HEK293T (cell line): Measurements from ENCODE around the gene ELL.

Source experiments
- BHLHE40 ChIP-seq: fragments of 450-650 bp; IDR thresholded peaks from 2 replicates; pipeline ENCODE4 v1.6.1; 2016; ENCODE audit warnings: mild to moderate bottlenecking, moderate library complexity, borderline replicate concordance
- ELF4 ChIP-seq: fragments of 450-650 bp; IDR thresholded peaks from 2 replicates; pipeline ENCODE4 v1.6.1; 2017; ENCODE audit warnings: antibody characterized with exemption
- FOXK2 ChIP-seq: fragments of 450-650 bp; IDR thresholded peaks from 2 replicates; pipeline ENCODE4 v1.6.1; 2016; ENCODE audit warnings: mild to moderate bottlenecking
- FOXM1 ChIP-seq: fragments of 450-650 bp; IDR thresholded peaks from 2 replicates; pipeline ENCODE4 v1.6.1; 2017; ENCODE audit warnings: mild to moderate bottlenecking, borderline replicate concordance
- HDGF ChIP-seq: fragments of 450-650 bp; IDR thresholded peaks from 2 replicates; pipeline ENCODE4 v1.6.1; 2017; ENCODE audit warnings: antibody characterized with exemption, borderline replicate concordance
- L3MBTL2 ChIP-seq: fragments of 450-650 bp; conservative IDR thresholded peaks from 2 replicates; pipeline ENCODE4 v1.6.1; 2016; ENCODE audit warnings: mild to moderate bottlenecking
- LEF1 ChIP-seq: fragments of 450-650 bp; IDR thresholded peaks from 2 replicates; pipeline ENCODE4 v1.6.1; 2017; ENCODE audit warnings: mild to moderate bottlenecking, borderline replicate concordance
- NFRKB ChIP-seq: fragments of 450-650 bp; IDR thresholded peaks from 2 replicates; pipeline ENCODE4 v1.6.1; 2016; ENCODE audit warnings: mild to moderate bottlenecking, moderate library complexity
- SP1 ChIP-seq: fragments of 450-650 bp; IDR thresholded peaks from 2 replicates; pipeline ENCODE4 v1.6.1; 2017
- SUZ12 ChIP-seq: fragments of 450-650 bp; IDR thresholded peaks from 2 replicates; pipeline ENCODE4 v1.6.1; 2016; ENCODE audit warnings: mild to moderate bottlenecking
- TARDBP ChIP-seq: fragments of 450-650 bp; IDR thresholded peaks from 2 replicates; pipeline ENCODE4 v1.6.1; 2016
- ZNF384 ChIP-seq: fragments of 450-650 bp; IDR thresholded peaks from 2 replicates; pipeline ENCODE4 v1.6.1; 2016
- TF ChIP-seq, protein P1 (sequence below): fragments of 450-650 bp; IDR thresholded peaks from 2 replicates; pipeline ENCODE4 v1.6.1; 2016

DNA sequence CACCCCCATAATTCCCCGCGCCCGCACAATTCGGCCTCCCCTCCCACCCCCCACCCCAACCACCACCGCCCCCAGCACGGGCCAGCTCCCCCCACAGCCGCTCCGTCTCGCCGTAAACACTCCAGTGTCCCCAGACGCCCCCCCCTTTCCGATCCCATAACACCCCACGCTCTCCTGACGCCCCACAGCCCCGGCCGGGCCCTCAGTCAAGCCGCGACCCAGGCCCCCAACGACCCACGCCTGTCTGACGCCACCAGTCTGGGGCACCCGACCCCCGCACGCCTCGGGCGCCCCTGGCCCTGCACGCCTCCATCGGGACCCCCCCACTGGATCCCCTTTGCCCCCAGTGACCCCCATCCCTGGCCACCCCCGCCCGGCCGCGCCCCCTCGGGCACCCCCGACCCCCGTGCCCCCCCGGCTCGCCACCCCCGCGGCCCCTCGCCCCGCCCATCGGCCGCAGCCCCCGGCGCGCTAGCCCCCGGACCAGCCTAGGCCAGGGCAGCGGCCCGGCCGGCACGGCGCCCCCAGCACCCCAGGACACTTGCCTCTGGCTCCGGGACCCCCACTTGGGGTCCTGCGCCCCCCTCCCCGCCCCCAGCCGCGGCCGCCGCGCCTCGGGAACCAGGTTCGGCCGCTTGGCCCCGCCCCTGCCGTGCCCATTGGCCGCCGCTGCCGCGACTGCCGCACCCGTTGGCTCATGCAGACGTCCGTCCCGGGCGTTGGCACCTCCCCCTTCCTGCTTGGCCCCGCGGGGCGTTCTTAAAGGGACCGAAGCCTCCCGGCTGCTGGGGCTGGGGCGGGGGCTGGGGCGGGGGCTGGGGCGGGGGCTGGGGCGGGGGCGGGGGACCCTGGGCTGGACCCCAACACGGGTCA lies 21.3 kb upstream of the ELL start, which contains the start of gene FKBP8:
- TF ChIP-seq SP1 (no peak), SUZ12 (no peak), FOXK2 (no peak), FOXM1 (no peak), ELF4 (no peak), NFRKB (no peak), BHLHE40 (no peak), TARDBP (no peak), HDGF (no peak), ZNF384 (no peak), L3MBTL2 (no peak), LEF1 (no peak)
- TF ChIP-seq, protein P1, sequence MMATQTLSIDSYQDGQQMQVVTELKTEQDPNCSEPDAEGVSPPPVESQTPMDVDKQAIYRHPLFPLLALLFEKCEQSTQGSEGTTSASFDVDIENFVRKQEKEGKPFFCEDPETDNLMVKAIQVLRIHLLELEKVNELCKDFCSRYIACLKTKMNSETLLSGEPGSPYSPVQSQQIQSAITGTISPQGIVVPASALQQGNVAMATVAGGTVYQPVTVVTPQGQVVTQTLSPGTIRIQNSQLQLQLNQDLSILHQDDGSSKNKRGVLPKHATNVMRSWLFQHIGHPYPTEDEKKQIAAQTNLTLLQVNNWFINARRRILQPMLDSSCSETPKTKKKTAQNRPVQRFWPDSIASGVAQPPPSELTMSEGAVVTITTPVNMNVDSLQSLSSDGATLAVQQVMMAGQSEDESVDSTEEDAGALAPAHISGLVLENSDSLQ, result peak; percentile 98
